Anterior cingulate cortex (tissue), 58 donors: ENCODE data around the gene AMN.
"Not testable (repeated sequence)": the region's sequence is repeated elsewhere in the genome, so short reads cannot be mapped to it uniquely, and the experiment has no call there.

Experiments
- DNase-seq, 58 donors: peaks; one replicate each; lab custom pipeline; 2025; lab: John Stamatoyannopoulos, UW

The AMN gene

DNA sequence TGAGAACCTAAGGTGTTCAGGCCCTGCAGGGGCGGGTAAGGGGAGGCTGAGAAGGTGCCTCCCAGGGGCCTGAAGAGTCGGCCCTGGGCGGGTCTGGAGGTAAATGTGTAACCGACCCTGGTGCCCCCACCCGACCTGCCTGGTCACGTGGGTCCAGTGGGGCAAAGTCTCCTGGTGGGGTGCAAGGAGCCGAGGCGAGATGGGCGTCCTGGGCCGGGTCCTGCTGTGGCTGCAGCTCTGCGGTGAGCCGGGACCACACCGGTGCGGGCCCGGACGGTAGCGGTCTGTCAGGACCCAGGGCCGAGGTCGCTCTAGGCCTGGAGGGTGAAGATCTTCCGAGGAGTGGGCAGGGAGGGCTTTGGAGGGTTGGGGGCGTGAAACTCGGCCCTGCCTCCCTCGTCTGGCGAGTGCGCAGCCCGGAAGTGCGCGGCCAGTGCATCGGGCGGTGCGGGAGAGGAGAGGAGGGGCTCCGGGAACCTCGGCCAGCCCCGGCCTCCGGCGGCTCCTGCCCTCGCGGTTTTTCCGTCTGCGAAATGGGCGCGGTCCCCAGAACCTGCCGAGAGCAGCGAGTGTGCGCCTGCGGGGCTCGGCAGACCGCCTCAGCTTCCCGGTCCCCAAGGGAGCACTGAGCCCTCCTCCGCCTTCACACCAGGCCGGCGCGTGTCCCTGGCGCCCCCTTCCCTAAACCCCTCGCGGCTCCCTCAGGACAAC, at the start of gene AMN:
Gene AMN (plus strand): TSS at position 174 of the 711 bp plus-strand sequence. CDS start 26 bp downstream, at position 200.
- DNase-seq = no peak

DNA sequence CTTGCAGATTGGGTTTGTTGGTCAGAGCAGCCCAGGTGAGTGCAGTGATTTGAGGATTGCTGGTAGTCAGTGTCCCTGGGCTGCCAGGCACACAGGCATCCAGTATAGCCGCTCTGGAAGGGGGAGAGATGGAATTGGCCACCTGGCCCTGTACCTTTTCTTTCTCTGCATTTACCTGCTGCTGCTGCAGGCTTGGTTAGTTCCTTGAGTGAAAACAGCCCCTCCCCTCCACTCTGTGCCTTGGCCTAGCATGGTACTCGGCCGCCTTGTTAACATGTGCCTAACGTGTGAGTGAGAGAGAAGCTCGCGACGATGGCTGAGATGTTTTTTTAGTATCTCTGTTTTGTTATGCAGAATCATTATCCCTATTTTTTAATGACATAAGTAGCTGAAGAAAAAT, 49.3 kb upstream of the AMN start:
- no peak for DNase-seq

DNA sequence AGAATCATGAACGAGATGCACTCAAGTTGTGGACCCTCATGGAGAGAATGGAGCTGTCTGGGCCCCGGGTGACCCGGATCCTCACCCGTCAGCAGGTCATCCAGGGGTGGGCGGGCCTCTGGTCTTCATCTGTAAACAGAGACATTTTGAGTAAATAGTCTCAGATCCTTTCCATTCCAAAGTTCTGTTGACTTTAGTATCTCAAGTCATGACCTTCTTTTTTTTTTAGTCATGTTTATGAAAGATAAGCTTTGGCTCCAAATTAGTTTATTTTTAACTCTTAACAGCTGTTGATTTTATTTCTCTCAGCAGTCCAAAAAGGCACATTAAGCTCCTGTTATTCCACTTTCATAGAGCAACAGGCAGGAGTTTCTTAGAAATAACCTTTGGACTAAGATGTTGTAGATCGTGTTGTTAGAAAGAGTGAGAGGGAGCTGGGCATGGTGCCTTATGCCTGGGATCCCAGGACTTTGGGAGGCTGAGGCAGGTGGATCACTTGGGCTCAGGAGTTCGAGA, 48.9 kb upstream of the AMN start:
- no peak for DNase-seq

DNA sequence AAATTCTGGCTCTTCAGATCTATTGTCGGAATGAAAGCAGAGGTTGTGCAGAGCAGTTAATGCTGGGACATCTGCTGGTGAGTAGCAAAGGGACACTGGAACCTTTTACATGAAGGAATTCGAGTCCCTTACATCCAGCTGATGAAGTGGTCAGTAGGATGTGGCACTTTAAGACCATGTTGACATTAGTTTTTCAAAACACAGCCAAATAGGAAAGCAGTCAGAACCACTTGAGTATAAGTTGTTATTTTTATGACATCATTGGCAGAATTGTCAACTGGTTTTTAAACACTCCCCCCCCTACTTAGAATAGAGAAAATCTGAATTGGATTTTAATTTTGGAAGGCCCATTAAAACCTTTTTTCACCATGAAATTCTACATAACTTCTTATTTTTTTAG, 46.8 kb upstream of the AMN start:
- no peak for DNase-seq

DNA sequence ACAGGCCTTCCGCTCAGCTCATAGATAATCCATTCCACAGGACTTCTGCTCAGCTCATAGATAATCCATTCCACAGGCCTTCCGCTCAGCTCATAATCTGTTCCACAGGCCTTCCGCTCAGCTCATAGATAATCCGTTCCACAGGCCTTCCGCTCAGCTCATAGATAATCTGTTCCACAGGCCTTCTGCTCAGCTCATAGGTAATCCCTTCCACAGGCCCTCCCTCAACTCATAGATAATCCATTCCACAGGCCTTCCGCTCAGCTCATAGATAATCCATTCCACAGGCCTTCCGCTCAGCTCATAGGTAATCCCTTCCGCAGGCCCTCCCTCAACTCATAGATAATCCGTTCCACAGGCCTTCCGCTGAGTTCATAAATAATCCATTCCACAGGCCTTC, 45.0 kb upstream of the AMN start:
- DNase-seq = not testable (repeated sequence)

DNA sequence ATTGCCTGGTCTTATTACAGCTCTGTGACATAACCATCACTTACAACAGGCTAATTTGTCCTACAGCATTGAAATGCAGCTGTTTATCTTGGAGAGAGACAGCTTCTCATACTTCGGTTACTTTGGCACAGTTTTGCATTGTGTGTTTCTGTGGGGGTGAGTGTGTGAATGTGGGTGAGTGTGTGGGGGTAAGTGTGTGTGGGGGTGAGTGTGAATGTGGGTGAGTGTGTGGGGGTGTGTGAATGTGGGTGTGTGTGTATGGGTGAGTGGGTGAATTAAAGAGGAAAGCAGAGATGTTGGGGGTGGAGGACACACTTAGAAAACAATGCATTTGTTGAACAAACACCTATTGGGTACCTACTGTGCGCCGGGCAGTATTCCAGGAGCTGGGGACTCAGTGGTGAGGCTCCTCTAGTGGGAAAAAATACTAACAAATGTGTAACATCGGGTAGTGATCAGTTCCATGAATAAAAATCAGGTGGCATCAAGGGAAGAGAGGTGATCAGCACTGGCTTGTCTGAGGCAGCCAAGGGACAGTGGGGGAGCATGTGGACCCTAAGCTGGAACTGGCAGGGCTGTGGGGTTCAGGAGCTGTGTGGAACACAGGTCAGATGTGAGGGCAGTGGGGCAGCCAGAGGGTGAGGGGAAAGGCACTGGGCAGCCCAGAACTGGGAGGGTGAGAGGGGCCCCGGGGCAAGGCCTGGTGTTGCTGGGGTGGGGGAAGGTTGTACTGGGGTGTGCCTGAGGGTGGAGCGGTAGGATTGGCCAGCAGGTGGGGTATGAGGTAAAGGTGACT, 44.1 kb upstream of the AMN start:
- no peak for DNase-seq

DNA sequence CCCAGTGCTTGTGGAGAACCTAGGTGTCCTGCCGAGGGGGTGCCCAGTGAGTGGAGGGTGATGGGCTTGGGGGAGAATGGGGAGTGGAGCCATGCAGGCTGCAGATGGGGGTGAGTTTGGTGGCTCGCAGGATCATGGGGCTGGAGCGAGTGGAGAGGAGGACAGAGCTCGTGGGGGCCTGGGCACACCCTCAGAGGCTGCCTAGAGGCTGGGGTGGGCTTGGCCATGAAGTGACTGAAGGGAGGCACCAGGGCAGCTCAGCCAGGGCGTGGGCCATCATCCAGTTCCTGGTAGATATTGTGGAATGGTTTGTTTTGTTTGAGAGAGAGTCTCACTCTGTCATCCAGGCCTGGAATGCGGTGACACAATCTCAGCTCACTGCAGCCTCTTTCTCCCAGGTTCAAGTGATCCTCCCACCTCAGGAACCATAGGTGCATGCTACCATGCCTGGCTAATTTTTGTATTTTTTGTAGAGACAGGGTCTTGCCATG, 43.4 kb upstream of the AMN start:
- DNase-seq = no peak

DNA sequence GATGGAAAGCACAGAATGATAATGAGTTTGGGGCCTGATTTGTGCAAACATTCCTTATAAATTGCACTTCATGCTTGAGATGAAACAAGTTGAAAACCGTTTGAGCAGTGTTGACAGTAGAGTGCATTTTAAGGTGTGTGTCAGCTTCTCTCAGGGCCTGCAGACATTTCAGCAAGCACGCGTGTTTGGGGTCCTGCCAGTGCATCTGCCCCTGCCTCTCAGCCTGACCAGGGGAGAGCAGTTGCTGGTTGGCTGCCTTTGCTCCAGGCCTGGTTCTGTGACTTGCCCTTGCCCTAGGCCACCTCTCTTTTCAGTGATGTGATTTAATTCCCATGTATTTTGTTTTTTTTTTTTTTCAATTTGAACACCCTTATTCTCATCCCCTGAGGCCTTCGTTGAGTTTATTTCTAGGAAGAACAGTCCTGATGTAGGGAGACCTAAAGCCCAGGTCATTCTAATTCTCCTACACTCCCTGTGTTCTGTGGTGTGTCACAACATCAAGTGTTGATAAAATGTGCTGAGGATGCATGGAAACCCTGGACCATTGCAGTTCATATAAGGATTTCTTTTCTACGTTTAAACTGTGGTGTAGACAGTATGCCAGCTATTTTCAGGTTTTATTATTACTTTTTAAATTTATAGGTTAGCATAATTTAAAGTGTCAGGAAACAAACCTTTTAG, 40.1 kb upstream of the AMN start:
- no peak for DNase-seq

DNA sequence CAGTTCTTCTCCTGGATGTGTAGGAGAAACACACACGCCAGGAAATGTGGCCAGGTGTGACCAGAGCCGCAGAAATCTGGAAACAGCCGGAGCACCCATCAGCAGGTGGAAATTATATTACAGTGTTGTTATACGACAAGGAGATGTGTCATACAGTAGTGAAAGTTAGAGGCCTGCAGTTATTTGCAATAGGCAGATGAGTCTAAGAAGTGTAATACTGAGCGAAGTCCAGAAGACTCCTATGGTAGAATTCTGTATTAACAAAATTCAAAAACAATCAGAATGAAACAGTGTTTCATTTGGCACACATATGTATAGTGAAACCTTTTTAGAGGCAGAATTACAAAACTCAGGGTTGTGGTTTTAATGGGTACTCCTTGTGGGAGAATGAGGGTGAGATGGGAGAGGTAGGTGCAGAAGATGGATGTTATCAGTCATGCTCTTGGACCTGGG, 39.3 kb upstream of the AMN start:
- DNase-seq = no peak

DNA sequence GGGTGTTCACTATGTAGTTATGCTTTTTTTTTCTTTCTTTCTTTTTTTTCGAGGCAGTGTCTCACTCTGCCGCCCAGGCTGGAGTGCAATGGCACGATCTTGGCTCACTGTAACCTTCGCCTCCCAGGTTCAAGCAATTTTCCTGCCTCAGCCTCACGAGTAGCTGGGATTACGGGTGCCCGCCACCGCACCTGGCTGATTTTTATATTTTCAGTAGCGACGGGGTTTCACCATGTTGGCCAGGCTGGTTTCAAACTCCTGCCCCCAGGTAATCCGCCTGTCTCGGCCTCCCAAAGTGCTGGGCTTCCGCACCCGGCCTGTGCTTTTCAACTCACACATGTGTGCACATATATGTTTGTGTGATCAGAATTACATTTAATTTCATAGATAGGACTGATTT, 38.9 kb upstream of the AMN start:
- no peak for DNase-seq

DNA sequence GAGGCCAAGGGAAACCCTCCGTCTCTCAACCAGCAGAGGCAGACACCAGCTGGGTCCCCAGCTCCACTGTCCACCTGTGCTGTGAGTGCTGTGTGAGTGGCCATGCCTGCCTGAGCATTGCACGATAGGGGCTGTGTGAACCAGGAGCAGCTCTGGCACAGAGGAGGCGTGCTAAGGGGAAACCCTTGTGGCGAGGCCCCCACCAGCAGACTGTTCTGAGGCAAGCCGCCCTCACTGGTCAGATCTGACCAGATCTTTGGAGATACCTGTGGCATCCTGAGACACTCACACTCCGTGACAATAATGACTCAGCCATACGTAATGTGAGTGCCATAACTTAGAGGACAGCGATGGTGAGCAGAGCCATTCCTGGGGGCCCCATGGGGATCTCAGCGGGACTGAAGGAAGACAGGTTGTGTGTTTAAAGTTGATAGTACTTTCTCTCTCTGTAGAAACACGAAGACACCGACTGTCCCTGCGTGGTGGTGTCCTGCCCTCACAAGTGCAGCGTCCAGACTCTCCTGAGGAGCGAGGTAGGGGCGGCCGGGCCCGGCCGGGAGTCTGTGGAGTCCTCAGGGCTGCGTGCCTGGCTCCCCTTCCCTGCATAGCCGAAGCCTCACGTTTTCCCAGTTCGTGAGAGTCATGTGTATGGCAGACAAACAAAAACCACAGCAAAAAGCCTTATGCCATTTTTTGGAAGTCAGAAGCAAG, 36.6 kb upstream of the AMN start:
- no peak for DNase-seq

DNA sequence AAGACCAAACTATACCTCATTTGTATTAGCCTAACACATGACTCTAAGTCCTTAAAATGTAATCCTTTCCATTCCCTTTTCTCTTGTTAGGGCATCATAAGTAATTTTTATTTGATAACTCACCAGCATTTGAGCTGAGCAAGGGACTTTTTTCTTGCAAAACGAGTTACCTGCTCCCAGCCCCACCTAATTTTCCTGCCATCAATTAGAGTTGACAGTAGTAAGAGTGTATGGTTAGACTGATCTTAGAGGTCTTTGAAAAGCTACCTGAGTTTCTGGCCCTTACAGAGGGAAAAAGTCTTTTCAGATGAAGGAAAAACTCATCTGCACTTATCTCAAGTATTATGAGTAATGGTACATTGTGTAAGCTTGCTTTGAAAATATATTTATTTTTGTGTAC, 33.7 kb upstream of the AMN start:
- no peak for DNase-seq

DNA sequence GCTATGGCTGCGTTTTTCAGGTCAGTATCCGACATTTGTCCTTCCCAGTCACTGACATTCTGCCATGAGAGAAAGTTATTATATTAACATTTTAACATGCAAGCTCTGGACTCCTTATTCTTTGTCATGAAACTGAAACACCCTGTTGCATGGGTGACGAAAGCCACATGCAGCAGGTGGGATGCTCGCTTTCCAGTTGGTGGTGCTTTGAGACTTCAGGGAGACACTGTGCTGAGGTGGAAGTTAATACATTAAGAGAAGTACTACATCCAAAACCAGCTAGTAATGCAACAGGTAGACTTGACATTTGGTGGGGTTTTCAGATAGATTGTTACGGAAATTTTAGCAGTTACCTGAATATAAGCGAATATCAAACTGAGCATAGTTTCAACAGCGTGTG, 32.8 kb upstream of the AMN start:
- no peak for DNase-seq

DNA sequence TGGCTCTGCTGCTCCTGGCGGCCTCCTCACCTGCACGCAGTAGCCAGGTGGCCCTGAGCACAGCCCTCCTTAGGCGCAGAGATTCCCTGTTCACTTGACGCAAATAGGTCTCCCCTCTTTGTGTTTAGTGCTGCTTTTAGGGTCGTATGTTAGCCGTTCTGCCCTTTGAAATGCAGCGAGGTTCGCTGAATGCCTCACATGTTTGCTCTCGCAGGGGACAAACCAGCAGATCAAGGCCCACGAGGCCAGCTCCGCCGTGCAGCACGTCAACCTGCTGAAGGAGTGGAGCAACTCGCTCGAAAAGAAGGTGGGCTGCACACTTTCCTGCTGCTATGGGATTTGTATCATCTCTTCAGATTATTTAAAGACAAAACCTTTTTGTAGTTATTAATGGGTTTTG, 31.4 kb upstream of the AMN start:
- DNase-seq = no peak

DNA sequence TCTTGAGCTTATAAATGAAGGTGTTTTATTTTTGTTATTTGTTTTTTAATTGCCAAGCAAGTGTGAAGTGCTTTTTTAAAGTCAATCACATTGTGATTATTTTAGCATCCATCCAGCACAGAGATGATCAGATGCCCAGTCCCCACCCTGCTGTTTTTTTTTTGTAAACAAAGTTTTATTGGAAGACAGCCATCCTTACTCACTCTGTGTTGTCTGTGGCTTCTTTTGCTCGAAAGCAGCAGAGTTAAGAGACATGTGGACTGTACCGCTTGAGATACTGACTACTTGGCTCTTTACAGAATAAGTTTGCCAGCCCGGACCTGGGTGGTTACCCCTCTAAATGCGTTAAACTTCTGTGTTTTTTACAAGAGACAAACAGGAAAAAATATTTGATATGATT, 30.9 kb upstream of the AMN start:
- DNase-seq = no peak

DNA sequence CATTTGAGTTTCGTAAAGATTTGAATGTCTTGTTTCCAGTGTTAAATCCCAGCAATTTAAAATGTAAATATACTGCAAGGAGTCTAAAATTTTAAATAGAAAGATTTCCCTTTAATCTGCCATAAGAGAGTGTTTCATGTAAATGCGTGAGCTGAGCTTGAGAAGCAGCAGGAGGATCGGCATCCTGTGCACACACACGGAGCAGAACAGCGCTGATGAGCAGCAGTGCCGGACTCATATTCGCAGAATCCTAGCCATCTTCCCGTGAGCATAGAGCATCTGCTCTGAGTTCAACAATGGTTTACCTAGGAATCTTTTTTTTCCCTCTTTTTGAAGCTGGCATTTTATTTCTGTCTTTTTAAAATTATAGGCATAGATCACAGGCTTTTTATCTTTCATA, 29.8 kb upstream of the AMN start:
- DNase-seq = peak in 3 of 58 donors; percentile 17 to 23 (median 21)

DNA sequence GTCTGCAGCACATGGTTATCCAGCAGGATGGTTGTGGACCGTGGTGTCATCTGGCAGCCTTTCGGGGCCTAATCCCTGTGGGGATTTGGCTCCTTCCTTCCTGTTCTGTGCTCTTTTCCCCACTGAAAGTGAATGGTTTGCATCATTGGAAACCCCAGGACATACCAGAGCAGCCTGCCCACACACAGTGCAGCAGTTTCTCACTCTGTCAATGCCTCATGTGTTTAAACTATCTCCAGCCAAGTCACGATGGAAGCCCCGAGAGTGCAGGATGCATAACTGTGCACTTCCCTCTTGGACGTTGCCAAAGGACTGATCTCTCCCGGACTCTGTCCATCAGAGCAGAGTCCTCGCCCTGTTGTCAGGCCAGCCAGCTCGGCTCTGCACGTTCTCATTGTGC, 29.0 kb upstream of the AMN start:
- DNase-seq = peak in 6 of 58 donors; percentile 6 to 25 (median 16)

DNA sequence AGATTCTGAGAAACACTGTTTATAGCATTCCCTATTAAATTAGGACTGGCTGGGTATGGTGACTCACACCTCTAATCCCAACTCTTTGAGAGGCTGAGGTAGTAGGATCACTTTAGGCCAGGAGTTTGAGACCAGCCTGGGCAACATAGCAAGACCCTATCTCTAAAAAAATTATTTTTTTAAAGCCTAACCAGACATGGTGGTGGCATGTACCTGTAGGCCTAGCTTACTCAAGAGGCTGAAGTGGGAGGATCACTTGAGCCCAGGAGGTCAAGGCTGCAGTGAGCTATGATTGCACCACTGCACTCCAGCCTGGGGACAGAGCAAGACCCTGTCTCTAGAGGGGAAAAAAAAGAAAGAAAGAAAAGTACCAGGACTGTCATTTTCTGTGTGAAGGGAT, 25.7 kb upstream of the AMN start:
- DNase-seq = not testable (repeated sequence)

DNA sequence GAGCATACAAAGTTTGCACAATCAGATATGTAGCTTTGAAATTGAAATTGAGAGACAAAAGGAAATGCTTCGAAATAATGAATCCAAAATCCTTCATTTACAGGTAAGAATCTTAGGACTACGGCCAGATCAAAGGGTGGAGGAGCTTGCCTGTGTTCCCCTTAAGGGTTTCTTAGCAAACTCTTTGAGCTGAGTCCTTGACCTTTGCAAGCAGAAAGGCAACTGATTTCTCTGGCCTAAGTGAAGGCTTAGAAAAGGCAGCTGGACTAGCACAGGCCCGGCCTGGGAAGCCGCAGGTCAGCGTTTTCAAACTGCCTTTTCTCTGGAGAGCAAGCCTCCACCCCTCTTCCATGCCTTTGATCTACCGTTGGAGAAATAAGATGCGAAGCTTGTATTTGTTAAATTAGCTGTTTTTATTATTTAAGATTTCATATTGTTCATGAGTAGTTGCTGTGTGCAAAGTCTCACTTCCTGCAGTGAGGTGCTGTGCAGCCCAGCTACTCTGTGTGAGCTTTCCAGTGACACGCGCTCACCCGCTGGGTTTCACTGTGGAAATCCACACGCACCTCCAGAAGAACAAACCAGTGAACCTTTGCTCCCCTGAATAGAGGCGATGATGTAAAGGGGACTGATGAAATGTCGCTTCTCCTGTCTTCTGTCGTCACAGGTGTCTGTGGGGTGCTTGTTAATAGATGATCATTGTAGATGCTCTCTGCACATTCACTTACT, 25.0 kb upstream of the AMN start:
- no peak for DNase-seq

DNA sequence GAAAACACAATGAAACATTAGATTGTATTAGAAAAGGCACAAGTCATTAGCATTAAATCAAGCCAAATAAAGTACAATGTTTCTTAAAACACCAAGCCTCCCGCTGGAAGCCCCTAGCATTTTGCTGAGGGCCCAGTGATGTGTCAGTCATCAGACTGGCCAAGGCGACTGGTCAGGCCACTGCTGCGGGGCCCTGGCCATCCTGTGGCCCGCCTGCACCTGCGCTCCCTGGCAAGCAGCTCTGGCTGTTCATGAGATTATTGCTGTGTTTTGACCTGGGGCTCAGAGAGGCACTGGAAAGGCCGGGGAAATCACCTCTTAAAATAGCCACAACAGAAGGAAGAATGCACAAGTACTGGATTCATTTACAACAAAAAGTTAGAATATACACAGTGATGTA, 24.2 kb upstream of the AMN start:
- DNase-seq = no peak
